Neural progenitor cell (in vitro differentiated cells): Measurements from ENCODE around the gene CD81.

Source experiments
- CTCF ChIP-seq: fragments of 200-600 bp; sonication (generic); IDR thresholded peaks from 2 replicates; pipeline ENCODE4 v1.5.1; 2017; ENCODE audit warnings: antibody characterized with exemption, mild to moderate bottlenecking
- EZH2 ChIP-seq: fragments of 200-600 bp; sonication (generic); IDR thresholded peaks from 2 replicates; pipeline ENCODE4 v1.6.1; 2017; ENCODE audit warnings: antibody characterized with exemption, mild to moderate bottlenecking, moderate library complexity

- TF ChIP-seq EZH2 = no peak
- no peak for TF ChIP-seq CTCF
These were observed 24.7 kb upstream of the CD81 start for GRCh38 chr11:2352420-2352819.
